Activated CD4-positive, alpha-beta T cell treated with anti-CD3 and anti-CD28 coated beads, Interleukin-2, amount 10 ng/mL, durations not matched to agents 7 days and 5 days (primary cell): ENCODE measurements around the gene PPRC1. TPM values are rescaled to one million over a fixed set of nuclear protein-coding genes. Genes with fewer than 3 reads are reported as not detected.

Source experiments
- CTCF ChIA-PET: fragments of 350-600 bp; sonication (Branson Sonifier 250); formaldehyde crosslinking; loops from one replicate; lab custom pipeline; 2021; ENCODE audit warnings: antibody characterized with exemption; lab: Charles Lee
- POLR2A ChIA-PET: fragments of 350-600 bp; sonication (Branson Sonifier 250); formaldehyde crosslinking; loops from one replicate; lab custom pipeline; 2021; ENCODE audit warnings: antibody characterized with exemption; lab: Charles Lee
- DNase-seq: peaks from one replicate; pipeline ENCODE4 v3.0.0-alpha.2; 2020
- H3K27ac Mint-ChIP-seq: one replicate; pipeline ENCODE4 v1.8.0; 2021; ENCODE audit warnings: mild to moderate bottlenecking, moderate library complexity, mixed read lengths
- H3K27me3 Mint-ChIP-seq: one replicate; pipeline ENCODE4 v1.8.0; 2021; ENCODE audit warnings: mixed read lengths
- H3K36me3 Mint-ChIP-seq: one replicate; pipeline ENCODE4 v1.8.0; 2021; ENCODE audit warnings: low read depth, mixed read lengths
- H3K4me1 Mint-ChIP-seq: one replicate; pipeline ENCODE4 v1.8.0; 2021; ENCODE audit warnings: mixed read lengths
- H3K4me3 Mint-ChIP-seq: one replicate; pipeline ENCODE4 v1.8.0; 2021; ENCODE audit warnings: mild to moderate bottlenecking, moderate library complexity, mixed read lengths
- H3K9me3 Mint-ChIP-seq: one replicate; pipeline ENCODE4 v1.8.0; 2021; ENCODE audit warnings: mixed read lengths
- total RNA-seq, 2 experiments: library from RNA; stranded (reverse); gene quantifications; one replicate each; pipeline ENCODE4 v1.2.3, GENCODE V29; 2021

The PPRC1 gene
- total RNA-seq: 10 to 100 TPM; 47.7 to 49.4 TPM

GRCh38 chr10:102132563-102133372 is at the start of gene PPRC1:
PPRC1 (plus strand) TSS chr10:102133040; CDS start chr10:102133069, 29 bp downstream.
- H3K4me1 Mint-ChIP-seq: peaks cover 42% of the 10 kb centered on the region

GRCh38 chr10:102083541-102083940 is 49.3 kb upstream of the PPRC1 start:
- Mint-ChIP-seq H3K27ac (no peak overlapping the region), H3K9me3 (no peaks in the 10 kb centered on the region), H3K27me3 (no peaks in the 10 kb centered on the region), H3K36me3 (no peaks in the 10 kb centered on the region), H3K4me3 (no peak overlapping the region), H3K4me1 (no peaks in the 10 kb centered on the region)
- DNase-seq: no peak
- ChIA-PET CTCF (interaction anchor here (0.6 to 1.3 kb wide), 3 partner anchors 10 to 14 kb away, joined by 3 to 4 read pairs (median 3); no protein-coding TSS in a partner anchor), POLR2A (no interaction called here)

More at GRCh38 chr10:102132563-102133372, at the start of gene PPRC1:
- peak; percentile 99 for DNase-seq
- ChIA-PET CTCF (interaction anchor here (0.5 to 2.6 kb wide), 12 partner anchors 10 to 303 kb away, joined by 3 to 30 read pairs (median 3); partner anchors contain the start of genes CUEDC2 and NOLC1), POLR2A (no interaction called here)
- Mint-ChIP-seq H3K4me3 (peak within 1 kb of the TSS; percentile 99), H3K9me3 (no peaks in the 10 kb centered on the region), H3K27me3 (no peaks in the 10 kb centered on the region), H3K36me3 (peaks cover 12% of the 10 kb centered on the region), H3K27ac (peak within 1 kb of the TSS; percentile 99)

GRCh38 chr10:102085336-102085735 is 47.5 kb upstream of the PPRC1 start:
- Mint-ChIP-seq H3K4me3 (no peak overlapping the region), H3K36me3 (peaks cover under 1% of the 10 kb centered on the region), H3K27ac (no peak overlapping the region), H3K9me3 (no peaks in the 10 kb centered on the region), H3K4me1 (no peaks in the 10 kb centered on the region), H3K27me3 (no peaks in the 10 kb centered on the region)
- POLR2A ChIA-PET: no interaction called here
- CTCF ChIA-PET: interaction anchor here (1.2 to 2.0 kb wide), 2 partner anchors 13 to 24 kb away, joined by 3 to 7 read pairs; no protein-coding TSS in a partner anchor
- no peak for DNase-seq

GRCh38 chr10:102086196-102086595 is 46.6 kb upstream of the PPRC1 start:
- no peak overlapping the region for H3K4me3 Mint-ChIP-seq
- POLR2A ChIA-PET: no interaction called here

GRCh38 chr10:102090772-102091171 is 42.1 kb upstream of the PPRC1 start:
- POLR2A ChIA-PET: no interaction called here
- no peak overlapping the region for H3K27ac Mint-ChIP-seq
- DNase-seq: no peak

More at GRCh38 chr10:102086196-102086595, 46.6 kb upstream of the PPRC1 start:
- H3K27me3 Mint-ChIP-seq: no peaks in the 10 kb centered on the region
- peaks cover 2% of the 10 kb centered on the region for H3K36me3 Mint-ChIP-seq
- no peak overlapping the region for H3K27ac Mint-ChIP-seq
- DNase-seq: no peak
- no peaks in the 10 kb centered on the region for H3K4me1 Mint-ChIP-seq
- CTCF ChIA-PET: interaction anchor here (0.6 to 2.0 kb wide), 4 partner anchors 14 to 284 kb away, joined by 3 to 7 read pairs (median 3); no protein-coding TSS in a partner anchor
- H3K9me3 Mint-ChIP-seq: no peaks in the 10 kb centered on the region

GRCh38 chr10:102096449-102096848 is 36.4 kb upstream of the PPRC1 start:
- ChIA-PET CTCF (interaction anchor here (0.9 to 1.4 kb wide), 2 partner anchors 18 to 27 kb away, joined by 3 read pairs; no protein-coding TSS in a partner anchor), POLR2A (no interaction called here)
- DNase-seq: no peak
- H3K9me3 Mint-ChIP-seq: no peaks in the 10 kb centered on the region
- no peaks in the 10 kb centered on the region for H3K4me1 Mint-ChIP-seq
- H3K27ac Mint-ChIP-seq: no peak overlapping the region
- H3K36me3 Mint-ChIP-seq: peaks cover 6% of the 10 kb centered on the region
- no peak overlapping the region for H3K4me3 Mint-ChIP-seq
- H3K27me3 Mint-ChIP-seq: no peaks in the 10 kb centered on the region

More at GRCh38 chr10:102090772-102091171, 42.1 kb upstream of the PPRC1 start:
- CTCF ChIA-PET: interaction anchor here (1.2 kb wide), 1 partner anchor 10 kb away, joined by 5 read pairs; no protein-coding TSS in a partner anchor
- peaks cover 3% of the 10 kb centered on the region for H3K36me3 Mint-ChIP-seq
- H3K4me3 Mint-ChIP-seq: no peak overlapping the region
- H3K27me3 Mint-ChIP-seq: no peaks in the 10 kb centered on the region
- no peaks in the 10 kb centered on the region for H3K4me1 Mint-ChIP-seq
- no peaks in the 10 kb centered on the region for H3K9me3 Mint-ChIP-seq

- H3K4me3 Mint-ChIP-seq: no peak overlapping the region
- CTCF ChIA-PET: interaction anchor here (0.7 to 1.6 kb wide), 7 partner anchors 8 to 85 kb away, joined by 3 to 13 read pairs (median 4); no protein-coding TSS in a partner anchor
- POLR2A ChIA-PET: no interaction called here
- peaks cover 9% of the 10 kb centered on the region for H3K36me3 Mint-ChIP-seq
- no peak overlapping the region for H3K27ac Mint-ChIP-seq
- H3K4me1 Mint-ChIP-seq: peaks cover 18% of the 10 kb centered on the region
- no peak for DNase-seq
- no peaks in the 10 kb centered on the region for H3K27me3 Mint-ChIP-seq
- no peaks in the 10 kb centered on the region for H3K9me3 Mint-ChIP-seq
These were observed 31.7 kb upstream of the PPRC1 start for GRCh38 chr10:102101152-102101551.

- Mint-ChIP-seq H3K9me3 (no peaks in the 10 kb centered on the region), H3K4me1 (peaks cover 20% of the 10 kb centered on the region), H3K36me3 (peaks cover 11% of the 10 kb centered on the region), H3K4me3 (no peak overlapping the region), H3K27me3 (no peaks in the 10 kb centered on the region), H3K27ac (no peak overlapping the region)
- ChIA-PET CTCF (interaction anchor here (0.9 to 1.8 kb wide), 5 partner anchors 8 to 36 kb away, joined by 3 to 9 read pairs (median 4); no protein-coding TSS in a partner anchor), POLR2A (interaction anchor here (0.5 kb wide), 1 partner anchor 11 kb away, joined by 3 read pairs; no protein-coding TSS in a partner anchor)
- DNase-seq: no peak
These were observed 30.4 kb upstream of the PPRC1 start for GRCh38 chr10:102102421-102102820.

- H3K27ac Mint-ChIP-seq: no peak overlapping the region
- no peaks in the 10 kb centered on the region for H3K9me3 Mint-ChIP-seq
- CTCF ChIA-PET: interaction anchor here (0.6 kb wide), 1 partner anchor 271 kb away, joined by 3 read pairs; no protein-coding TSS in a partner anchor
- H3K4me1 Mint-ChIP-seq: peaks cover 25% of the 10 kb centered on the region
- peaks cover 37% of the 10 kb centered on the region for H3K36me3 Mint-ChIP-seq
- no peaks in the 10 kb centered on the region for H3K27me3 Mint-ChIP-seq
- no peak overlapping the region for H3K4me3 Mint-ChIP-seq
- POLR2A ChIA-PET: interaction anchor here (0.5 kb wide), 1 partner anchor 17 kb away, joined by 6 read pairs; no protein-coding TSS in a partner anchor
- no peak for DNase-seq
These were observed 25.8 kb upstream of the PPRC1 start for GRCh38 chr10:102106998-102107397.

GRCh38 chr10:102109166-102110116 is 23.4 kb upstream of the PPRC1 start:
- H3K9me3 Mint-ChIP-seq: no peaks in the 10 kb centered on the region
- no peaks in the 10 kb centered on the region for H3K27me3 Mint-ChIP-seq
- no peak for DNase-seq
- ChIA-PET CTCF (interaction anchor here (0.9 to 1.3 kb wide), 5 partner anchors 9 to 272 kb away, joined by 3 to 7 read pairs (median 3); no protein-coding TSS in a partner anchor), POLR2A (no interaction called here)
- H3K27ac Mint-ChIP-seq: peak overlapping the region; percentile 27
- H3K4me3 Mint-ChIP-seq: no peak overlapping the region
- peaks cover 44% of the 10 kb centered on the region for H3K36me3 Mint-ChIP-seq
- peaks cover 34% of the 10 kb centered on the region for H3K4me1 Mint-ChIP-seq

- H3K27ac Mint-ChIP-seq: no peak overlapping the region
- no peak overlapping the region for H3K4me3 Mint-ChIP-seq
- ChIA-PET CTCF (interaction anchor here (0.8 to 4.8 kb wide), 6 partner anchors 8 to 43 kb away, joined by 3 to 17 read pairs (median 5); no protein-coding TSS in a partner anchor), POLR2A (no interaction called here)
- no peaks in the 10 kb centered on the region for H3K27me3 Mint-ChIP-seq
- peaks cover 33% of the 10 kb centered on the region for H3K4me1 Mint-ChIP-seq
- peaks cover 38% of the 10 kb centered on the region for H3K36me3 Mint-ChIP-seq
- no peaks in the 10 kb centered on the region for H3K9me3 Mint-ChIP-seq
- DNase-seq: no peak
These were observed 21.6 kb upstream of the PPRC1 start for GRCh38 chr10:102111276-102111675.
